Adrenal gland (tissue), 5 donors: ENCODE data around the gene PLGLB2.
"Not testable (repeated sequence)": the region's sequence is repeated elsewhere in the genome, so short reads cannot be mapped to it uniquely, and the experiment has no call there.

Source experiments
- POLR2A ChIP-seq, 2 donors: fragments of 450-650 bp; IDR thresholded peaks; one replicate each; pipeline ENCODE4 v1.6.1; 2017; ENCODE audit warnings: antibody characterized with exemption in 2 of 2, mild to moderate bottlenecking in 2 of 2, moderate library complexity in 1 of 2
- TF ChIP-seq, protein P1 (sequence below), 6 experiments: fragments of 450-650 bp in 4 of 6; fragments of 200-600 bp in 2 of 6; sonication (generic) in 1 of 6; IDR thresholded peaks; 1 replicate in 5 of 6; 2 replicates in 1 of 6; pipeline versions ENCODE4 v1.5.1 to v1.8.0; 2016 to 2021; ENCODE audit warnings: antibody characterized with exemption in 6 of 6, mild to moderate bottlenecking in 2 of 6, moderate library complexity in 1 of 6
- donor health status: DM: no; HTN: no; CAD: no.

DNA sequence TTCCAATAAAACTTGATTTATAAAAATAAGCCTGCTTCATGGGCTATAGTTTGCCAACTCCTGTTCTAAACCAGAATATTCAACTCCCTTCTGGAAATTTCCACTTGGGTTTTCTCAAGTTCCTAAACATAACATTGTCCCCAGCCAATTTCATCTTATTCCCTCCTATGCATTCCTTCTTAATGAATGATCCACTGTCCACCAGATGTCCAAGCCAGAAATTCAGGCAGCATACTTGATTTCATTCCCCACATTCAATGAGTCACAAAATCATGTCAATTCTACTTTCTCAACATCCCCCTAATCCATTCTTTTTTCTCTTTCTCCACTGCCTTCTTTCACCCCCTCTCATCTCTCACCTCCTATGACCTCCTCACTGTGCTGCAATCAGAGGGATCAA, 7.0 kb upstream of the PLGLB2 start:
- TF ChIP-seq, protein P1, sequence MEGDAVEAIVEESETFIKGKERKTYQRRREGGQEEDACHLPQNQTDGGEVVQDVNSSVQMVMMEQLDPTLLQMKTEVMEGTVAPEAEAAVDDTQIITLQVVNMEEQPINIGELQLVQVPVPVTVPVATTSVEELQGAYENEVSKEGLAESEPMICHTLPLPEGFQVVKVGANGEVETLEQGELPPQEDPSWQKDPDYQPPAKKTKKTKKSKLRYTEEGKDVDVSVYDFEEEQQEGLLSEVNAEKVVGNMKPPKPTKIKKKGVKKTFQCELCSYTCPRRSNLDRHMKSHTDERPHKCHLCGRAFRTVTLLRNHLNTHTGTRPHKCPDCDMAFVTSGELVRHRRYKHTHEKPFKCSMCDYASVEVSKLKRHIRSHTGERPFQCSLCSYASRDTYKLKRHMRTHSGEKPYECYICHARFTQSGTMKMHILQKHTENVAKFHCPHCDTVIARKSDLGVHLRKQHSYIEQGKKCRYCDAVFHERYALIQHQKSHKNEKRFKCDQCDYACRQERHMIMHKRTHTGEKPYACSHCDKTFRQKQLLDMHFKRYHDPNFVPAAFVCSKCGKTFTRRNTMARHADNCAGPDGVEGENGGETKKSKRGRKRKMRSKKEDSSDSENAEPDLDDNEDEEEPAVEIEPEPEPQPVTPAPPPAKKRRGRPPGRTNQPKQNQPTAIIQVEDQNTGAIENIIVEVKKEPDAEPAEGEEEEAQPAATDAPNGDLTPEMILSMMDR (IDR thresholded peaks at IDR 0.05): not testable (repeated sequence)
- TF ChIP-seq POLR2A (IDR thresholded peaks at IDR 0.05): not testable (repeated sequence)
